OCI-LY3 (cell line): ENCODE measurements around the gene GABRG3.

Experiments used
- CTCF ChIP-seq: fragments of 200-600, 300-600 bp; sonication (generic); IDR thresholded peaks from 2 replicates; pipeline ENCODE4 v1.5.1; 2014; ENCODE audit warnings: antibody characterized with exemption, low read length, low read depth
- EZH2phosphoT487 ChIP-seq: fragments of 200-600 bp; shearing (Covaris generic); IDR thresholded peaks from 2 replicates; pipeline ENCODE4 v1.6.1; 2018; ENCODE audit warnings: antibody characterized with exemption, mixed run types, low read depth

- TF ChIP-seq CTCF (no peak), EZH2phosphoT487 (no peak)
These were observed 430.5 kb downstream of the GABRG3 start for GRCh38 chr15:27401471-27401870.
